HUES6 (cell line): ENCODE results near the gene LYRM7.

ENCODE experiments used
- H3K27ac ChIP-seq: 2 replicates; pipeline ENCODE4 v1.7.0; 2013; ENCODE audit warnings: low read depth, mild to moderate bottlenecking, low read length, inconsistent platforms
- H3K27me3 ChIP-seq: 2 replicates; pipeline ENCODE4 v1.6.1; 2013; ENCODE audit warnings: low read length; ENCODE audit not compliant: control insufficient read depth, insufficient read depth
- H3K36me3 ChIP-seq: 2 replicates; pipeline ENCODE4 v1.6.1; 2013; ENCODE audit warnings: low read length; ENCODE audit not compliant: control insufficient read depth, insufficient read depth
- H3K4me1 ChIP-seq: 2 replicates; pipeline ENCODE4 v1.6.1; 2013; ENCODE audit warnings: low read length; ENCODE audit not compliant: control insufficient read depth, insufficient read depth
- H3K4me3 ChIP-seq: 2 replicates; pipeline ENCODE4 v1.5.1; 2013; ENCODE audit warnings: low read depth, low read length
- H3K9ac ChIP-seq: one replicate; pipeline ENCODE4 v1.6.1; 2013; ENCODE audit warnings: mild to moderate bottlenecking, low read length
- H3K9me3 ChIP-seq: 2 replicates; pipeline ENCODE4 v1.6.1; 2013; ENCODE audit warnings: low read depth, low read length; ENCODE audit not compliant: control insufficient read depth, insufficient read depth

The LYRM7 gene

GRCh38 chr5:131156385-131156784 lies 14.4 kb upstream of the LYRM7 start:
- H3K9me3 ChIP-seq: no peaks in the 10 kb centered on the region
- H3K4me1 ChIP-seq: no peaks in the 10 kb centered on the region
- H3K27me3 ChIP-seq: no peaks in the 10 kb centered on the region
- peaks cover 32% of the 10 kb centered on the region for H3K36me3 ChIP-seq
- no peak overlapping the region for H3K27ac ChIP-seq
- no peak overlapping the region for H3K4me3 ChIP-seq
- no peak overlapping the region for H3K9ac ChIP-seq

GRCh38 chr5:131156957-131157356 lies 13.8 kb upstream of the LYRM7 start:
- H3K36me3 ChIP-seq: peaks cover 38% of the 10 kb centered on the region
- H3K9ac ChIP-seq: no peak overlapping the region
- no peaks in the 10 kb centered on the region for H3K9me3 ChIP-seq
- no peak overlapping the region for H3K4me3 ChIP-seq
- H3K27me3 ChIP-seq: no peaks in the 10 kb centered on the region
- H3K27ac ChIP-seq: no peak overlapping the region
- no peaks in the 10 kb centered on the region for H3K4me1 ChIP-seq

GRCh38 chr5:131160134-131160533 lies 10.6 kb upstream of the LYRM7 start:
- H3K36me3 ChIP-seq: peaks cover 46% of the 10 kb centered on the region
- H3K4me3 ChIP-seq: no peak overlapping the region
- H3K4me1 ChIP-seq: peaks cover 3% of the 10 kb centered on the region; the same call in 1 of the 2 replicates
- H3K27me3 ChIP-seq: no peaks in the 10 kb centered on the region
- no peak overlapping the region for H3K9ac ChIP-seq
- H3K9me3 ChIP-seq: no peaks in the 10 kb centered on the region
- no peak overlapping the region for H3K27ac ChIP-seq

GRCh38 chr5:131163276-131164119 lies 7.2 kb upstream of the LYRM7 start:
- Histone ChIP-seq H3K9ac (peak overlapping the region; percentile 99), H3K4me3 (peak overlapping the region; percentile 98), H3K27me3 (no peaks in the 10 kb centered on the region), H3K27ac (peak overlapping the region; percentile 90), H3K4me1 (peaks cover 6% of the 10 kb centered on the region; the same call in 1 of the 2 replicates), H3K36me3 (peaks cover 42% of the 10 kb centered on the region), H3K9me3 (no peaks in the 10 kb centered on the region)

- Histone ChIP-seq H3K36me3 (peaks cover 33% of the 10 kb centered on the region), H3K4me1 (peaks cover 6% of the 10 kb centered on the region; the same call in 1 of the 2 replicates), H3K9me3 (no peaks in the 10 kb centered on the region), H3K9ac (peak overlapping the region; percentile 99), H3K4me3 (peak overlapping the region; percentile 98), H3K27ac (peak overlapping the region; percentile 90), H3K27me3 (no peaks in the 10 kb centered on the region)
These were observed 6.3 kb upstream of the LYRM7 start for GRCh38 chr5:131164191-131165118.

- Histone ChIP-seq H3K4me3 (peak within 1 kb of the TSS; percentile 98), H3K9me3 (no peaks in the 10 kb centered on the region), H3K27ac (peak within 1 kb of the TSS; percentile 90), H3K4me1 (peaks cover 6% of the 10 kb centered on the region; the same call in 1 of the 2 replicates), H3K36me3 (peaks cover 25% of the 10 kb centered on the region), H3K9ac (peak within 1 kb of the TSS; percentile 99), H3K27me3 (no peaks in the 10 kb centered on the region)
These were observed 5.5 kb upstream of the LYRM7 start, which contains the start of gene HINT1 for GRCh38 chr5:131165119-131165727. Gene HINT1, minus strand, starts transcription at chr5:131165256. Its CDS starts 51 bp downstream, at chr5:131165205.

GRCh38 chr5:131167615-131168014 lies 3.1 kb upstream of the LYRM7 start:
- H3K9me3 ChIP-seq: no peaks in the 10 kb centered on the region
- no peak overlapping the region for H3K27ac ChIP-seq
- H3K27me3 ChIP-seq: no peaks in the 10 kb centered on the region
- H3K36me3 ChIP-seq: peaks cover 1% of the 10 kb centered on the region
- peaks cover 6% of the 10 kb centered on the region; the same call in 1 of the 2 replicates for H3K4me1 ChIP-seq
- H3K4me3 ChIP-seq: no peak overlapping the region
- no peak overlapping the region for H3K9ac ChIP-seq

- peaks cover 3% of the 10 kb centered on the region; the same call in 1 of the 2 replicates for H3K4me1 ChIP-seq
- peak overlapping the region; percentile 80 for H3K4me3 ChIP-seq
- H3K27me3 ChIP-seq: no peaks in the 10 kb centered on the region
- no peaks in the 10 kb centered on the region; the same call in 1 of the 2 replicates for H3K36me3 ChIP-seq
- no peaks in the 10 kb centered on the region for H3K9me3 ChIP-seq
- peak overlapping the region; percentile 78 for H3K9ac ChIP-seq
- peak overlapping the region; percentile 50; the same call in 1 of the 2 replicates for H3K27ac ChIP-seq
These were observed 769 bp upstream of the LYRM7 start for GRCh38 chr5:131169810-131170539.

GRCh38 chr5:131171276-131171810 lies 599 bp downstream of the LYRM7 start:
- Histone ChIP-seq H3K9me3 (no peaks in the 10 kb centered on the region), H3K27ac (no peak overlapping the region), H3K36me3 (no peaks in the 10 kb centered on the region), H3K4me3 (peak overlapping the region; percentile 80), H3K4me1 (no peaks in the 10 kb centered on the region; the same call in 1 of the 2 replicates), H3K27me3 (no peaks in the 10 kb centered on the region), H3K9ac (peak overlapping the region; percentile 63)

GRCh38 chr5:131180407-131180806 lies 9.7 kb downstream of the LYRM7 start:
- Histone ChIP-seq H3K9ac (no peak overlapping the region), H3K9me3 (no peaks in the 10 kb centered on the region), H3K4me3 (no peak overlapping the region), H3K4me1 (no peaks in the 10 kb centered on the region), H3K27ac (no peak overlapping the region), H3K27me3 (no peaks in the 10 kb centered on the region), H3K36me3 (no peaks in the 10 kb centered on the region)
